Adrenal gland (tissue), 12 donors: ENCODE measurements around the gene PERM1. TPM values are rescaled to one million over a fixed set of nuclear protein-coding genes. Genes with fewer than 3 reads are reported as not detected.

Experiments used
- DNase-seq, 7 donors: peaks; one replicate each; pipeline ENCODE4 v3.0.0-alpha.2; 2019 to 2020
- H3K27ac ChIP-seq, 5 donors: fragments of 200-600 bp; sonication (generic) in 4 of 5; 1 replicate in 3 of 5; 2 replicates in 2 of 5; pipeline versions ENCODE4 v1.5.1 to v1.8.0; 2016 to 2020; ENCODE audit warnings: mild to moderate bottlenecking in 1 of 5
- H3K27me3 ChIP-seq: fragments of 200-600 bp; 2 replicates; pipeline ENCODE4 v1.8.0; 2021
- H3K36me3 ChIP-seq, 2 donors: fragments of 200-600 bp; replicated peaks in 1 of 2; 1 replicate in 1 of 2; 2 replicates in 1 of 2; pipeline versions ENCODE4 v1.5.1 to v1.8.0; 2018 to 2022
- H3K4me1 ChIP-seq, 2 donors: fragments of 200-600 bp; replicated peaks in 1 of 2; 1 replicate in 1 of 2; 2 replicates in 1 of 2; pipeline versions ENCODE4 v1.5.1 to v1.8.0; 2018 to 2021
- H3K4me3 ChIP-seq, 4 donors: fragments of 200-600 bp; sonication (generic) in 3 of 4; one replicate each; pipeline ENCODE4 v1.5.1; 2016 to 2018
- H3K9me3 ChIP-seq, 3 donors: fragments of 200-600 bp; sonication (generic) in 1 of 3; replicated peaks in 1 of 3; 1 replicate in 2 of 3; 2 replicates in 1 of 3; pipeline versions ENCODE4 v1.5.1 to v1.8.0; 2016 to 2021
- CTCF ChIP-seq, 6 experiments: fragments of 450-650 bp in 4 of 6; fragments of 200-600 bp in 2 of 6; sonication (generic) in 1 of 6; IDR thresholded peaks; 1 replicate in 5 of 6; 2 replicates in 1 of 6; pipeline versions ENCODE4 v1.5.1 to v1.8.0; 2016 to 2021; ENCODE audit warnings: antibody characterized with exemption in 6 of 6, mild to moderate bottlenecking in 2 of 6, moderate library complexity in 1 of 6
- POLR2A ChIP-seq, 2 donors: fragments of 450-650 bp; IDR thresholded peaks; one replicate each; pipeline ENCODE4 v1.6.1; 2017; ENCODE audit warnings: antibody characterized with exemption in 2 of 2, mild to moderate bottlenecking in 2 of 2, moderate library complexity in 1 of 2
- WGBS, 4 donors: extraction: QIAGEN DNeasy Blood & Tissue Kit in 2 of 4; methylation state at CpG; one replicate each; pipeline versions ENCODE4 v1.1.5 to v1.1.7; 2013 to 2017; 5-methylcytosine and 5-hydroxymethylcytosine counted together
- intact Hi-C, 2 donors: fragments of 100-400 bp; cut with DNase I; formaldehyde crosslinking; loops; one replicate each; pipeline versions ENCODE4 v1.14.1 to v1.15.0; 2022 to 2023
- polyA plus RNA-seq, 3 donors: library from polyadenylated mRNA; stranded (reverse); fragments of 200-250 nt in 2 of 3; fragments of 350-450 nt in 1 of 3; fragmentation: Illumina TruSeq in 1 of 3; extraction: RNeasy Lipid Tissue Mini Kit (QIAGEN cat#74804) in 1 of 3; gene quantifications; one replicate each; pipeline ENCODE4 v1.2.3, GENCODE V29; 2013 to 2014
- total RNA-seq, 9 donors: library from RNA; depleted of rRNA in 4 of 9; stranded (reverse); fragments of >200 nt in 4 of 9; fragments of 120-200 nt in 1 of 9; fragmentation: NEBNext Ultra II Directional in 1 of 9; extraction: Animal tissue kit (Norgen Biotek cat#: 25700) in 1 of 9; gene quantifications; one replicate each; pipeline versions ENCODE4 v1.1.0 to v1.2.4, GENCODE V29; 2013 to 2023
- donor health status: healthy with polysubstance abuse.
- donor health status: Bipolar disorder and iron deficiency.
- donor health status: DM: yes; HTN: yes; CAD: no.
- donor health status: DM: no; HTN: no; CAD: no.
- donor health status: DM: no; HTN: no; CAD: no.
- donor health status: DM: yes; HTN: yes; CAD: no.

Gene PERM1
- total and polyA plus RNA-seq, 12 donors = 0.13 to 0.88 (median 0.25) TPM; not detected in 5

GRCh38 chr1:936348-937264 is 45.3 kb downstream of the PERM1 start:
- no peaks in the 10 kb centered on the region for H3K9me3 ChIP-seq
- no peak overlapping the region for H3K4me3 ChIP-seq
- intact Hi-C loops = no loop called here
- no peak for TF ChIP-seq POLR2A (IDR thresholded peaks at IDR 0.05)
- TF ChIP-seq CTCF (IDR thresholded peaks at IDR 0.05) = no peak
- peak overlapping the region in 1 of 5 donors; percentile 52 for H3K27ac ChIP-seq
- H3K27me3 ChIP-seq = peaks cover 38% of the 10 kb centered on the region
- H3K36me3 ChIP-seq = no peaks in the 10 kb centered on the region
- WGBS, 4 donors = 66 to 81% (median 69%) methylated on average over 19 to 45 of the region's 45 CpGs
- no peak for DNase-seq
- H3K4me1 ChIP-seq = peaks cover 1 to 26% of the 10 kb centered on the region in 2 donors

- Histone ChIP-seq H3K36me3 (no peaks in the 10 kb centered on the region), H3K27ac (peak overlapping the region in 1 of 5 donors; percentile 52), H3K4me3 (no peak overlapping the region), H3K9me3 (no peaks in the 10 kb centered on the region), H3K4me1 (peaks cover 0 to 17% of the 10 kb centered on the region in 2 donors), H3K27me3 (peaks cover 30% of the 10 kb centered on the region)
- 14 to 35% (median 20%) methylated on average over 9 to 30 of the region's 30 CpGs for WGBS, 4 donors
- no peak for TF ChIP-seq CTCF (IDR thresholded peaks at IDR 0.05)
- TF ChIP-seq POLR2A (IDR thresholded peaks at IDR 0.05) = no peak
- intact Hi-C loops = no loop called here
- DNase-seq = peak in 1 of 7 donors; percentile 84
Measured at GRCh38 chr1:935751-936231, 46.1 kb downstream of the PERM1 start.

- peaks cover 0 to 12% of the 10 kb centered on the region in 2 donors for H3K4me1 ChIP-seq
- no peak for DNase-seq
- WGBS, 4 donors = 17 to 24% (median 20%) methylated on average over 12 to 37 of the region's 37 CpGs
- H3K27me3 ChIP-seq = peaks cover 29% of the 10 kb centered on the region
- H3K4me3 ChIP-seq = no peak overlapping the region
- H3K36me3 ChIP-seq = no peaks in the 10 kb centered on the region
- intact Hi-C loops = no loop called here
- H3K27ac ChIP-seq = peak overlapping the region in 1 of 5 donors; percentile 52
- no peaks in the 10 kb centered on the region for H3K9me3 ChIP-seq
- TF ChIP-seq CTCF (IDR thresholded peaks at IDR 0.05) (no peak), POLR2A (IDR thresholded peaks at IDR 0.05) (no peak)
Measured at GRCh38 chr1:934991-935750, 46.7 kb downstream of the PERM1 start.

- TF ChIP-seq CTCF (IDR thresholded peaks at IDR 0.05) = no peak
- no peak for TF ChIP-seq POLR2A (IDR thresholded peaks at IDR 0.05)
- H3K4me1 ChIP-seq = peaks cover 0 to 8% of the 10 kb centered on the region in 2 donors
- H3K4me3 ChIP-seq = no peak overlapping the region
- no peaks in the 10 kb centered on the region for H3K36me3 ChIP-seq
- intact Hi-C loops = no loop called here
- WGBS, 4 donors = 34 to 58% (median 40%) methylated on average over 8 to 10 of the region's 10 CpGs
- DNase-seq = no peak
- peaks cover 20% of the 10 kb centered on the region for H3K27me3 ChIP-seq
- no peaks in the 10 kb centered on the region for H3K9me3 ChIP-seq
- H3K27ac ChIP-seq = no peak overlapping the region
Measured at GRCh38 chr1:933603-933940, 48.3 kb downstream of the PERM1 start.
